Caco-2 (cell line): Measurements from ENCODE around the gene GHR. TPM values are rescaled to one million over a fixed set of nuclear protein-coding genes. Genes with fewer than 3 reads are reported as not detected.

ENCODE experiments used
- BruUV-seq: library from RNA; stranded (reverse); fragments of 400-500 nt; replicated peaks from 2 replicates; lab custom pipeline; 2021; lab: Mats Ljungman, UMichigan
- CTCF ChIA-PET: fragments of 300-600 bp; sonication (Branson Sonifier 250); formaldehyde crosslinking; loops from one replicate; lab custom pipeline; 2022; ENCODE audit warnings: antibody characterized with exemption; lab: Charles Lee
- POLR2A ChIA-PET: fragments of 300-600 bp; sonication (Branson Sonifier 250); formaldehyde crosslinking; loops from one replicate; lab custom pipeline; 2022; ENCODE audit warnings: antibody characterized with exemption; lab: Charles Lee
- DNase-seq, 2 experiments: peaks; one replicate each; pipeline versions ENCODE4 v3.0.0 to v3.0.0-alpha.2; 2020 to 2022
- H3K27me3 ChIP-seq: replicated peaks from 2 replicates; pipeline ENCODE4 v1.6.0; 2011; ENCODE audit warnings: low read length; ENCODE audit not compliant: control insufficient read depth, insufficient read depth
- H3K36me3 ChIP-seq: 2 replicates; pipeline ENCODE4 v1.5.1; 2011; ENCODE audit warnings: low read length; ENCODE audit not compliant: control insufficient read depth, insufficient read depth
- H3K4me1 ChIP-seq: fragments of 250-450 bp; sonication (Bioruptor Pico); 2 replicates; pipeline ENCODE4 v1.5.1; 2020; ENCODE audit warnings: mild to moderate bottlenecking
- H3K4me3 ChIP-seq: 2 replicates; pipeline ENCODE4 v1.5.1; 2011; ENCODE audit warnings: low read depth, mild to moderate bottlenecking, control low read depth, low read length
- H3K9me3 ChIP-seq: fragments of 250-450 bp; sonication (Bioruptor Pico); 2 replicates; pipeline ENCODE4 v1.5.1; 2020; ENCODE audit warnings: mild to moderate bottlenecking, moderate library complexity
- H3K27ac Mint-ChIP-seq: one replicate; pipeline ENCODE4 v1.8.0; 2022; ENCODE audit warnings: mixed read lengths; ENCODE audit not compliant: unreplicated experiment
- H3K27me3 Mint-ChIP-seq: one replicate; pipeline ENCODE4 v1.8.0; 2022; ENCODE audit warnings: mixed read lengths; ENCODE audit not compliant: insufficient read depth, unreplicated experiment
- H3K36me3 Mint-ChIP-seq: one replicate; pipeline ENCODE4 v1.8.0; 2022; ENCODE audit warnings: mild to moderate bottlenecking, mixed read lengths; ENCODE audit not compliant: insufficient read depth, unreplicated experiment
- H3K4me1 Mint-ChIP-seq: one replicate; pipeline ENCODE4 v1.8.0; 2022; ENCODE audit warnings: low read depth, mixed read lengths; ENCODE audit not compliant: unreplicated experiment
- H3K4me3 Mint-ChIP-seq: one replicate; pipeline ENCODE4 v1.8.0; 2022; ENCODE audit warnings: mild to moderate bottlenecking, moderate library complexity, mixed read lengths; ENCODE audit not compliant: unreplicated experiment
- H3K9me3 Mint-ChIP-seq: one replicate; pipeline ENCODE4 v1.8.0; 2022; ENCODE audit warnings: mixed read lengths; ENCODE audit not compliant: unreplicated experiment
- intact Hi-C: fragments of 100-400 bp; cut with micrococcal nuclease; formaldehyde crosslinking; loops from one replicate; pipeline ENCODE4 v1.10.0; 2022; ENCODE audit not compliant: unreplicated experiment
- total RNA-seq: library from RNA; stranded (reverse); gene quantifications from 2 replicates; pipeline ENCODE4 v1.2.3, GENCODE V29; 2022
- TF ChIP-seq, protein P1 (sequence below), 2 experiments: fragments of 200-600 bp in 1 of 2; IDR thresholded peaks; 1 replicate in 1 of 2; 2 replicates in 1 of 2; pipeline versions ENCODE4 v1.5.1 to v1.8.0; 2011 to 2022; ENCODE audit warnings: antibody characterized with exemption in 1 of 2, control low read depth in 1 of 2, inconsistent platforms in 1 of 2, low read depth in 1 of 2, low read length in 1 of 2, mild to moderate bottlenecking in 1 of 2, moderate library complexity in 1 of 2; ENCODE audit not compliant: insufficient read depth in 1 of 2, severe bottlenecking in 1 of 2, unreplicated experiment in 1 of 2

GHR gene
- total RNA-seq, 1 experiment from 2014 or later: 0.54 TPM

DNA sequence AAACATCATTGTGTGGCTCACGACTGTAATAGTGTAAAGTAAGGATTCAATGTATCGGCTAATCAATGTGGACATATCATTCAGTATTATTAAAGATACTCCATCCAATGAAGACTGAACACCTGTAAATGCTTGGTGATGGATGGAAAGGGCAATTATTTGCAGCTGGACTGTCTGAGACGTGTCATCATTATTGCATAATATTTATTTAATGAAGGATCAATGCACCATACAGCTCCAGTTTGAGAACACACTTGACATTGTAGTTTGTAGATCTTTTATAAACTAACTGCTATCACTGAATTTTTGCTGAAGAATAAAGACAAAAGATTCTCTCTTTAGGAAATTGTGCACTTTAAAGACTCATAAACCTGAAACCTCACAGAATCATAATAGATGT is 215.7 kb downstream of the GHR start:
- Mint-ChIP-seq H3K36me3 (no peaks in the 10 kb centered on the region), H3K4me3 (no peak overlapping the region), H3K27me3 (no peaks in the 10 kb centered on the region), H3K27ac (no peak overlapping the region), H3K9me3 (no peaks in the 10 kb centered on the region), H3K4me1 (peaks cover 6% of the 10 kb centered on the region)
- TF ChIP-seq, protein P1, sequence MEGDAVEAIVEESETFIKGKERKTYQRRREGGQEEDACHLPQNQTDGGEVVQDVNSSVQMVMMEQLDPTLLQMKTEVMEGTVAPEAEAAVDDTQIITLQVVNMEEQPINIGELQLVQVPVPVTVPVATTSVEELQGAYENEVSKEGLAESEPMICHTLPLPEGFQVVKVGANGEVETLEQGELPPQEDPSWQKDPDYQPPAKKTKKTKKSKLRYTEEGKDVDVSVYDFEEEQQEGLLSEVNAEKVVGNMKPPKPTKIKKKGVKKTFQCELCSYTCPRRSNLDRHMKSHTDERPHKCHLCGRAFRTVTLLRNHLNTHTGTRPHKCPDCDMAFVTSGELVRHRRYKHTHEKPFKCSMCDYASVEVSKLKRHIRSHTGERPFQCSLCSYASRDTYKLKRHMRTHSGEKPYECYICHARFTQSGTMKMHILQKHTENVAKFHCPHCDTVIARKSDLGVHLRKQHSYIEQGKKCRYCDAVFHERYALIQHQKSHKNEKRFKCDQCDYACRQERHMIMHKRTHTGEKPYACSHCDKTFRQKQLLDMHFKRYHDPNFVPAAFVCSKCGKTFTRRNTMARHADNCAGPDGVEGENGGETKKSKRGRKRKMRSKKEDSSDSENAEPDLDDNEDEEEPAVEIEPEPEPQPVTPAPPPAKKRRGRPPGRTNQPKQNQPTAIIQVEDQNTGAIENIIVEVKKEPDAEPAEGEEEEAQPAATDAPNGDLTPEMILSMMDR (IDR thresholded peaks at IDR 0.05; ENCODE audit: insufficient read depth in 1 of 2, low read depth in 1 of 2, low read length in 1 of 2, severe bottlenecking in 1 of 2, unreplicated experiment in 1 of 2): no peak
- Histone ChIP-seq H3K36me3 (no peaks in the 10 kb centered on the region), H3K4me3 (no peak overlapping the region), H3K4me1 (0 out of 2 replicates have a peak, but pooled peaks cover 4% of the 10 kb centered on the region), H3K9me3 (no peaks in the 10 kb centered on the region), H3K27me3 (no peaks in the 10 kb centered on the region)
- DNase-seq: no peak
- intact Hi-C loops: no loop called here
- CTCF ChIA-PET: no interaction called here
- BruUV-seq: no TSS peak
- POLR2A ChIA-PET: no interaction called here

DNA sequence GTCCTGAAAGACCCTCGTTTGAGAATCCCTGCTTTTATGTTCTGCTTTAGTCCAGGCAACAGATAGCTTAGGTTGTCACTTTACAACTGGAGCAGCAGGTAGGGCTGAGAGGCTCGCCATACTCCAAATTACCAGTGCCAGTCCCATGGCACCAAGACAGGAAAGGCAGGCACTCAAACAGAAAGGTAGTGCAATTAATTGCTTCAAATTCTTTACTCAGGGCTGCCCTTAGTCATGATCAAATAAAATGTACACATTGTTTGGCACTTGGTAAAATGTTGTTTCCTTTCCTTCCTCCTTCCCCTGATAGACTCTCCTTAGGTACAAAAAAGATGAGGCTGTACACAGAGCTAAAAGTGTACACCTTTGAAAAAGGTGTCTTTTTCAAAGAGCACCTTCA is 217.6 kb downstream of the GHR start:
- no peak overlapping the region for H3K27ac Mint-ChIP-seq
- Histone ChIP-seq H3K9me3 (no peaks in the 10 kb centered on the region), H3K36me3 (no peaks in the 10 kb centered on the region), H3K4me3 (no peak overlapping the region), H3K27me3 (no peaks in the 10 kb centered on the region), H3K4me1 (0 out of 2 replicates have a peak, but pooled peaks cover 4% of the 10 kb centered on the region)
- TF ChIP-seq, protein P1 (IDR thresholded peaks at IDR 0.05; ENCODE audit: insufficient read depth in 1 of 2, low read depth in 1 of 2, low read length in 1 of 2, severe bottlenecking in 1 of 2, unreplicated experiment in 1 of 2): no peak
- H3K9me3 Mint-ChIP-seq: no peaks in the 10 kb centered on the region
- no TSS peak for BruUV-seq
- no peak for DNase-seq
- CTCF ChIA-PET: no interaction called here
- intact Hi-C loops: no loop called here
- H3K4me3 Mint-ChIP-seq: no peak overlapping the region
- no peaks in the 10 kb centered on the region for H3K27me3 Mint-ChIP-seq
- POLR2A ChIA-PET: no interaction called here
- H3K36me3 Mint-ChIP-seq: no peaks in the 10 kb centered on the region
- H3K4me1 Mint-ChIP-seq: peaks cover 6% of the 10 kb centered on the region

DNA sequence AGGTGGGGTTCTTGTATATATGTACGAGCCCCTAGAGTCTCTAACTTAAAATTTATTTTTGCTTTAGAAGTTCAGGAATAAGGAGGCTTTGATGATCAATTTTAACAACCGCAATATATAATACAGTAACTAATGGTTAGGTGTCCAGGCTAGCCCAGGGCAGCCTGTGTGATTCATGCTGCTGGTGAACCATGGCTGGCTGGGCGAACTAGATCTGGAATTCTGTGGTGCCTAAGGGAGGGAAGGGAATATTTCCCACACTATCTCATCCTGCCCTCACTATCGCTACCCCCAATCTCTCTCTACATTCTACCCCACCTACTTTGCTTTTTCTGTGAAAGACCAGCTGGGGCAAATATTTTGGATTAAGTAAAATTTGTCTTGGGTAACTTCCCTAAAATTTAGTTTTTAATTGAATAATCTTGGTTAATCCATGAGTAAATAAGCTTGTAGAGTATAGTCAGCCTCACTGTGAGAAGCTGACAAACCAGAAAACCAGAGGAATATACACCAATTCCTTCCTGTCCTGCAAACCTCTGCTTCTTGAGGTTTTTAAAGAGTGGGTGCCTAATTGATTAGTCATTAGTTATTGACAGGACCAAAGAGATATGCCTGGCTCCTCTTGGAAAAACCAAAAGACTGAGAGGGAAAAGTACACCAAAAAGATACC is 218.2 kb downstream of the GHR start:
- Histone ChIP-seq H3K9me3 (no peaks in the 10 kb centered on the region), H3K27me3 (no peaks in the 10 kb centered on the region), H3K4me1 (0 out of 2 replicates have a peak, but pooled peaks cover 4% of the 10 kb centered on the region), H3K4me3 (no peak overlapping the region), H3K36me3 (no peaks in the 10 kb centered on the region)
- ChIA-PET POLR2A (no interaction called here), CTCF (no interaction called here)
- BruUV-seq: no TSS peak
- Mint-ChIP-seq H3K4me1 (peaks cover 6% of the 10 kb centered on the region), H3K27ac (no peak overlapping the region), H3K27me3 (no peaks in the 10 kb centered on the region), H3K4me3 (no peak overlapping the region), H3K36me3 (no peaks in the 10 kb centered on the region), H3K9me3 (no peaks in the 10 kb centered on the region)
- TF ChIP-seq, protein P1 (IDR thresholded peaks at IDR 0.05; ENCODE audit: insufficient read depth in 1 of 2, low read depth in 1 of 2, low read length in 1 of 2, severe bottlenecking in 1 of 2, unreplicated experiment in 1 of 2): no peak
- intact Hi-C loops: no loop called here
- DNase-seq: no peak
